ACC112 (cell line): ENCODE measurements around the gene TRAPPC3.
A peak's percentile ranks its signal among the peaks of the same experiment; 100 is the strongest.

Source experiments
- H2AFZ ChIP-seq: fragments of 200-600 bp; sonication (generic); one replicate; pipeline ENCODE4 v1.6.0; 2017; ENCODE audit warnings: antibody characterized with exemption, low read length; ENCODE audit not compliant: unreplicated experiment
- H3K27ac ChIP-seq: fragments of 200-600 bp; sonication (generic); 2 replicates; pipeline ENCODE4 v1.5.1; 2014; ENCODE audit warnings: low read depth, mild to moderate bottlenecking, antibody characterized with exemption, low read length, moderate library complexity
- H3K27me3 ChIP-seq: fragments of 200-600 bp; sonication (generic); 2 replicates; pipeline ENCODE4 v1.6.1; 2014; ENCODE audit warnings: mild to moderate bottlenecking, antibody characterized with exemption, low read length, moderate library complexity, mixed read lengths; ENCODE audit not compliant: insufficient read depth
- H3K36me3 ChIP-seq: fragments of 200-600 bp; sonication (generic); 2 replicates; pipeline ENCODE4 v1.6.1; 2016; ENCODE audit warnings: mild to moderate bottlenecking, antibody characterized with exemption, low read length, moderate library complexity, mixed read lengths; ENCODE audit not compliant: insufficient read depth
- H3K4me1 ChIP-seq: fragments of 200-600 bp; sonication (generic); one replicate; pipeline ENCODE4 v1.6.1; 2016; ENCODE audit warnings: low read length, mixed read lengths; ENCODE audit not compliant: insufficient read depth, unreplicated experiment, control insufficient read depth
- H3K4me3 ChIP-seq: fragments of 200-600 bp; sonication (generic); 2 replicates; pipeline ENCODE4 v1.5.1; 2014; ENCODE audit warnings: mild to moderate bottlenecking, low read depth, low read length
- H3K79me2 ChIP-seq: fragments of 200-600 bp; sonication (generic); one replicate; pipeline ENCODE4 v1.6.0; 2016; ENCODE audit warnings: low read length; ENCODE audit not compliant: control insufficient read depth, unreplicated experiment, insufficient read depth

The TRAPPC3 gene

GRCh38 chr1:36089393-36090121 lies 59.7 kb downstream of the TRAPPC3 start:
- H2AFZ ChIP-seq = peak overlapping the region; percentile 88
- H3K27ac ChIP-seq = peak overlapping the region; percentile 80

GRCh38 chr1:36088577-36089392 lies 60.5 kb downstream of the TRAPPC3 start, which contains the start of gene ADPRS:
ADPRS (plus strand) TSS chr1:36088892; CDS start chr1:36088905, 13 bp downstream.
- H3K4me3 ChIP-seq = peak within 1 kb of the TSS; percentile 99
- peaks cover 20% of the 10 kb centered on the region; the same call in 1 of the 2 replicates for H3K36me3 ChIP-seq
- peaks cover 11% of the 10 kb centered on the region for H3K4me1 ChIP-seq
- peak within 1 kb of the TSS; percentile 80 for H3K27ac ChIP-seq
- H2AFZ ChIP-seq = peak within 1 kb of the TSS; percentile 98
- H3K27me3 ChIP-seq = no peaks in the 10 kb centered on the region
- H3K79me2 ChIP-seq = peaks cover 44% of the 10 kb centered on the region

More at GRCh38 chr1:36089393-36090121, 59.7 kb downstream of the TRAPPC3 start:
- Histone ChIP-seq H3K4me3 (peak overlapping the region; percentile 99), H3K36me3 (peaks cover 27% of the 10 kb centered on the region; the same call in 1 of the 2 replicates), H3K27me3 (no peaks in the 10 kb centered on the region), H3K4me1 (peaks cover 8% of the 10 kb centered on the region), H3K79me2 (peaks cover 44% of the 10 kb centered on the region)

- Histone ChIP-seq H3K4me1 (peaks cover 11% of the 10 kb centered on the region), H3K27ac (peak overlapping the region; percentile 80; the same call in 1 of the 2 replicates), H2AFZ (peak overlapping the region; percentile 98), H3K36me3 (peaks cover 16% of the 10 kb centered on the region; the same call in 1 of the 2 replicates), H3K4me3 (peak overlapping the region; percentile 99), H3K79me2 (peaks cover 43% of the 10 kb centered on the region), H3K27me3 (no peaks in the 10 kb centered on the region)
Observed at GRCh38 chr1:36088265-36088576, 61.1 kb downstream of the TRAPPC3 start.

GRCh38 chr1:36087233-36088123 lies 61.8 kb downstream of the TRAPPC3 start:
- Histone ChIP-seq H3K27me3 (no peaks in the 10 kb centered on the region), H2AFZ (no peak overlapping the region), H3K4me1 (peaks cover 11% of the 10 kb centered on the region), H3K36me3 (peaks cover 10% of the 10 kb centered on the region; the same call in 1 of the 2 replicates), H3K27ac (no peak overlapping the region), H3K79me2 (peaks cover 36% of the 10 kb centered on the region), H3K4me3 (no peak overlapping the region)
